Hepatocyte (in vitro differentiated cells): ENCODE results near the gene MCAT.

Experiments
- CTCF ChIP-seq: fragments of 200-600 bp; sonication (generic); IDR thresholded peaks from 2 replicates; pipeline ENCODE4 v1.5.1; 2016; ENCODE audit warnings: antibody characterized with exemption, mild to moderate bottlenecking; ENCODE audit not compliant: poor library complexity
- EZH2 ChIP-seq: fragments of 200-600 bp; sonication (generic); IDR thresholded peaks from 2 replicates; pipeline ENCODE4 v1.6.1; 2016; ENCODE audit warnings: antibody characterized with exemption, mild to moderate bottlenecking, borderline replicate concordance
- EZH2phosphoT487 ChIP-seq: fragments of 200-600 bp; sonication (generic); IDR thresholded peaks from one replicate; pipeline ENCODE4 v1.6.1; 2018; ENCODE audit warnings: antibody characterized with exemption, mild to moderate bottlenecking, low read depth, moderate library complexity; ENCODE audit not compliant: unreplicated experiment, severe bottlenecking

GRCh38 chr22:43147821-43148220, 4.6 kb upstream of the MCAT start:
- TF ChIP-seq CTCF: no peak
- TF ChIP-seq EZH2: no peak
- TF ChIP-seq EZH2phosphoT487: no peak
